Fibroblast of lung (primary cell): ENCODE measurements around the gene MTSS2. TPM values are rescaled to one million over a fixed set of nuclear protein-coding genes. Genes with fewer than 3 reads are reported as not detected.

ENCODE experiments used
- DNase-seq, 2 donors: peaks; one replicate each; pipeline versions ENCODE4 v3.0.0 to v3.0.0-alpha.2; 2010; ENCODE audit warnings: low read depth in 2 of 2
- H2AFZ ChIP-seq: 2 replicates; pipeline ENCODE4 v1.5.1; 2012; ENCODE audit warnings: low read length, control low read depth, inconsistent platforms
- H3K27ac ChIP-seq: 2 replicates; pipeline ENCODE4 v1.5.1; 2011; ENCODE audit warnings: low read length, control low read depth; ENCODE audit not compliant: insufficient read depth
- H3K27me3 ChIP-seq: 2 replicates; pipeline ENCODE4 v1.5.1; 2011; ENCODE audit warnings: mild to moderate bottlenecking, low read length; ENCODE audit not compliant: control insufficient read depth, insufficient read depth
- H3K36me3 ChIP-seq: 2 replicates; pipeline ENCODE4 v1.5.1; 2011; ENCODE audit warnings: low read length; ENCODE audit not compliant: control insufficient read depth, insufficient read depth
- H3K4me1 ChIP-seq: 2 replicates; pipeline ENCODE4 v1.5.1; 2011; ENCODE audit warnings: low read length; ENCODE audit not compliant: control insufficient read depth, insufficient read depth; ENCODE audit errors: extremely low read depth
- H3K4me2 ChIP-seq: 2 replicates; pipeline ENCODE4 v1.5.1; 2011; ENCODE audit warnings: low read length, control low read depth; ENCODE audit not compliant: insufficient read depth; ENCODE audit errors: extremely low read depth
- H3K4me3 ChIP-seq, 4 experiments: fragments of 200-600 bp in 1 of 4; sonication (generic) in 1 of 4; replicated peaks in 1 of 4; 2 replicates each; pipeline ENCODE4 v1.5.1; 2011 to 2016; ENCODE audit warnings: low read length in 4 of 4, low read depth in 3 of 4, mild to moderate bottlenecking in 3 of 4, control low read depth in 2 of 4, inconsistent platforms in 1 of 4, mixed read lengths in 1 of 4; ENCODE audit not compliant: insufficient read depth in 1 of 4; ENCODE audit errors: control extremely low read depth in 1 of 4
- H3K79me2 ChIP-seq: 2 replicates; pipeline ENCODE4 v1.5.1; 2012; ENCODE audit warnings: mild to moderate bottlenecking, low read length, inconsistent platforms; ENCODE audit not compliant: control insufficient read depth, insufficient read depth
- H3K9ac ChIP-seq: 2 replicates; pipeline ENCODE4 v1.5.1; 2011; ENCODE audit warnings: mild to moderate bottlenecking, low read length, control low read depth; ENCODE audit not compliant: insufficient read depth
- H3K9me3 ChIP-seq: 2 replicates; pipeline ENCODE4 v1.5.1; 2012; ENCODE audit warnings: low read depth, low read length; ENCODE audit not compliant: control insufficient read depth, insufficient read depth
- H4K20me1 ChIP-seq: 2 replicates; pipeline ENCODE4 v1.5.1; 2011; ENCODE audit warnings: low read length; ENCODE audit not compliant: control insufficient read depth, insufficient read depth; ENCODE audit errors: extremely low read depth
- CTCF ChIP-seq, 2 donors: IDR thresholded peaks in 1 of 2; conservative IDR thresholded peaks in 1 of 2; 1 replicate in 1 of 2; 2 replicates in 1 of 2; pipeline ENCODE4 v1.5.1; 2011 to 2012; ENCODE audit warnings: low read length in 2 of 2, control low read depth in 1 of 2, inconsistent platforms in 1 of 2, low read depth in 1 of 2, mild to moderate bottlenecking in 1 of 2
- EZH2 ChIP-seq: IDR thresholded peaks from 2 replicates; pipeline ENCODE4 v1.5.1; 2012; ENCODE audit warnings: low read length, control low read depth, mild to moderate bottlenecking; ENCODE audit errors: missing control alignments
- polyA plus RNA-seq, 2 donors: library from polyadenylated mRNA; depleted of rRNA in 1 of 2; stranded (reverse) in 1 of 2; unstranded in 1 of 2; fragments of >200 nt; gene quantifications; 2 replicates each; pipeline ENCODE4 v1.2.1, GENCODE V29; 2011 to 2012; ENCODE audit warnings: missing spikeins in 1 of 2
- total RNA-seq: library from RNA; depleted of rRNA; stranded (reverse); fragments of >200 nt; gene quantifications from 2 replicates; pipeline ENCODE4 v1.2.1, GENCODE V29; 2014

The MTSS2 gene
- total and polyA plus RNA-seq, 2 donors (not counting 1 experiment from before 2014, with no cell fraction given), result 126 to 131 TPM

- Histone ChIP-seq H3K27ac (peak overlapping the region; percentile 25), H3K79me2 (peaks cover 76% of the 10 kb centered on the region), H2AFZ (no peak overlapping the region), H3K4me1 (peaks cover 32% of the 10 kb centered on the region), H3K9me3 (no peaks in the 10 kb centered on the region), H3K4me2 (no peak overlapping the region), H3K36me3 (peaks cover 57% of the 10 kb centered on the region), H3K27me3 (no peaks in the 10 kb centered on the region), H3K9ac (no peak overlapping the region), H4K20me1 (no peaks in the 10 kb centered on the region), H3K4me3 (no peak overlapping the region)
- DNase-seq, result no peak
- TF ChIP-seq EZH2 (no peak), CTCF (conservative IDR thresholded peaks at IDR 0.05 in 1 of 2, IDR thresholded peaks at IDR 0.05 in 1 of 2; ENCODE audit: low read depth in 1 of 2, low read length in 2 of 2) (no peak)
Observed at GRCh38 chr16:70678898-70679670, 6.8 kb downstream of the MTSS2 start.

- no peak overlapping the region for H3K27ac ChIP-seq
- H4K20me1 ChIP-seq, result no peaks in the 10 kb centered on the region
- peaks cover 69% of the 10 kb centered on the region for H3K79me2 ChIP-seq
- no peak overlapping the region for H3K4me2 ChIP-seq
- H3K27me3 ChIP-seq, result no peaks in the 10 kb centered on the region
- TF ChIP-seq CTCF (conservative IDR thresholded peaks at IDR 0.05 in 1 of 2, IDR thresholded peaks at IDR 0.05 in 1 of 2; ENCODE audit: low read depth in 1 of 2, low read length in 2 of 2), result no peak
- no peak for TF ChIP-seq EZH2
- no peaks in the 10 kb centered on the region for H3K9me3 ChIP-seq
- no peak overlapping the region for H3K9ac ChIP-seq
- no peak for DNase-seq
- H3K4me1 ChIP-seq, result peaks cover 26% of the 10 kb centered on the region
- H3K36me3 ChIP-seq, result peaks cover 56% of the 10 kb centered on the region
- no peak overlapping the region for H2AFZ ChIP-seq
- H3K4me3 ChIP-seq, result no peak overlapping the region
Observed at GRCh38 chr16:70678121-70678897, 7.5 kb downstream of the MTSS2 start.

- no peaks in the 10 kb centered on the region for H3K9me3 ChIP-seq
- H3K27ac ChIP-seq, result no peak overlapping the region
- no peak overlapping the region for H3K4me3 ChIP-seq
- H3K79me2 ChIP-seq, result peaks cover 68% of the 10 kb centered on the region
- peaks cover 21% of the 10 kb centered on the region for H3K4me1 ChIP-seq
- no peak overlapping the region for H3K9ac ChIP-seq
- TF ChIP-seq CTCF (conservative IDR thresholded peaks at IDR 0.05 in 1 of 2, IDR thresholded peaks at IDR 0.05 in 1 of 2; ENCODE audit: low read depth in 1 of 2, low read length in 2 of 2) (no peak), EZH2 (no peak)
- no peak overlapping the region for H3K4me2 ChIP-seq
- no peak for DNase-seq
- no peaks in the 10 kb centered on the region for H4K20me1 ChIP-seq
- H2AFZ ChIP-seq, result no peak overlapping the region
- no peaks in the 10 kb centered on the region for H3K27me3 ChIP-seq
- H3K36me3 ChIP-seq, result peaks cover 51% of the 10 kb centered on the region
Observed at GRCh38 chr16:70677499-70678120, 8.2 kb downstream of the MTSS2 start.
